ENCODE results near the gene IDUA.

- TF ChIP-seq, protein P1, sequence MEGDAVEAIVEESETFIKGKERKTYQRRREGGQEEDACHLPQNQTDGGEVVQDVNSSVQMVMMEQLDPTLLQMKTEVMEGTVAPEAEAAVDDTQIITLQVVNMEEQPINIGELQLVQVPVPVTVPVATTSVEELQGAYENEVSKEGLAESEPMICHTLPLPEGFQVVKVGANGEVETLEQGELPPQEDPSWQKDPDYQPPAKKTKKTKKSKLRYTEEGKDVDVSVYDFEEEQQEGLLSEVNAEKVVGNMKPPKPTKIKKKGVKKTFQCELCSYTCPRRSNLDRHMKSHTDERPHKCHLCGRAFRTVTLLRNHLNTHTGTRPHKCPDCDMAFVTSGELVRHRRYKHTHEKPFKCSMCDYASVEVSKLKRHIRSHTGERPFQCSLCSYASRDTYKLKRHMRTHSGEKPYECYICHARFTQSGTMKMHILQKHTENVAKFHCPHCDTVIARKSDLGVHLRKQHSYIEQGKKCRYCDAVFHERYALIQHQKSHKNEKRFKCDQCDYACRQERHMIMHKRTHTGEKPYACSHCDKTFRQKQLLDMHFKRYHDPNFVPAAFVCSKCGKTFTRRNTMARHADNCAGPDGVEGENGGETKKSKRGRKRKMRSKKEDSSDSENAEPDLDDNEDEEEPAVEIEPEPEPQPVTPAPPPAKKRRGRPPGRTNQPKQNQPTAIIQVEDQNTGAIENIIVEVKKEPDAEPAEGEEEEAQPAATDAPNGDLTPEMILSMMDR (IDR thresholded peaks at IDR 0.05), result no peak
- TF ChIP-seq ZFX (IDR thresholded peaks at IDR 0.05; ENCODE audit: borderline replicate concordance), result no peak
These were observed 30.4 kb downstream of the IDUA start for GRCh38 chr4:1017211-1017610.
